Naive thymus-derived CD4-positive, alpha-beta T cell (primary cell): ENCODE measurements around the gene TTC21A. TPM values are rescaled to one million over a fixed set of nuclear protein-coding genes. Genes with fewer than 3 reads are reported as not detected.

Source experiments
- ATAC-seq: fragments of 150-1000 bp; cut with Tn5 transposase; 2 replicates; pipeline ENCODE4 v1.10.0; 2021; ENCODE audit warnings: mild to moderate bottlenecking, moderate library complexity
- CTCF ChIA-PET: fragments of 350-600 bp; sonication (Branson Sonifier 250); formaldehyde crosslinking; loops from one replicate; lab custom pipeline; 2021; ENCODE audit warnings: antibody characterized with exemption; lab: Charles Lee
- POLR2A ChIA-PET: fragments of 350-600 bp; sonication (Branson Sonifier 250); formaldehyde crosslinking; loops from one replicate; lab custom pipeline; 2021; ENCODE audit warnings: antibody characterized with exemption, inconsistent platforms; lab: Charles Lee
- DNase-seq, 9 donors: peaks; one replicate each; pipeline versions ENCODE4 v3.0.0 to v3.0.0-alpha.2; 2020 to 2022; ENCODE audit warnings: mixed read lengths in 1 of 9
- H3K27ac ChIP-seq: one replicate; pipeline ENCODE4 v1.7.0; 2013; ENCODE audit warnings: mild to moderate bottlenecking, low read depth, low read length, moderate library complexity
- H3K27me3 ChIP-seq, 2 donors: one replicate each; pipeline ENCODE4 v1.7.0; 2013; ENCODE audit warnings: low read length in 2 of 2, mild to moderate bottlenecking in 2 of 2, moderate library complexity in 2 of 2; ENCODE audit not compliant: control insufficient read depth in 2 of 2, insufficient read depth in 2 of 2
- H3K36me3 ChIP-seq, 3 experiments: 1 replicate in 2 of 3; 2 replicates in 1 of 3; pipeline ENCODE4 v1.7.0; 2013; ENCODE audit warnings: low read length in 3 of 3, mild to moderate bottlenecking in 3 of 3, moderate library complexity in 1 of 3; ENCODE audit not compliant: insufficient read depth in 3 of 3, control insufficient read depth in 2 of 3
- H3K4me1 ChIP-seq, 2 donors: one replicate each; pipeline ENCODE4 v1.7.0; 2013; ENCODE audit warnings: low read length in 2 of 2, mild to moderate bottlenecking in 2 of 2, moderate library complexity in 1 of 2; ENCODE audit not compliant: control insufficient read depth in 2 of 2, insufficient read depth in 2 of 2
- H3K4me3 ChIP-seq: 2 replicates; pipeline ENCODE4 v1.7.0; 2013; ENCODE audit warnings: mild to moderate bottlenecking, low read length
- H3K9me3 ChIP-seq, 3 experiments: 1 replicate in 2 of 3; 2 replicates in 1 of 3; pipeline ENCODE4 v1.7.0; 2013; ENCODE audit warnings: low read length in 3 of 3; ENCODE audit not compliant: control insufficient read depth in 2 of 3
- H3K27ac Mint-ChIP-seq, 9 donors: one replicate each; pipeline ENCODE4 v1.8.0; 2020 to 2022; ENCODE audit warnings: mixed read lengths in 9 of 9, mild to moderate bottlenecking in 8 of 9, moderate library complexity in 5 of 9, inconsistent platforms in 2 of 9
- H3K27me3 Mint-ChIP-seq, 5 donors: one replicate each; pipeline ENCODE4 v1.8.0; 2021 to 2022; ENCODE audit warnings: mixed read lengths in 5 of 5, mild to moderate bottlenecking in 1 of 5
- H3K36me3 Mint-ChIP-seq, 5 donors: one replicate each; pipeline ENCODE4 v1.8.0; 2020 to 2022; ENCODE audit warnings: mixed read lengths in 5 of 5, mild to moderate bottlenecking in 3 of 5, inconsistent platforms in 1 of 5
- H3K4me1 Mint-ChIP-seq, 7 donors: one replicate each; pipeline ENCODE4 v1.8.0; 2020 to 2022; ENCODE audit warnings: mixed read lengths in 7 of 7, mild to moderate bottlenecking in 3 of 7, inconsistent platforms in 1 of 7
- H3K4me3 Mint-ChIP-seq, 10 donors: one replicate each; pipeline ENCODE4 v1.8.0; 2020 to 2022; ENCODE audit warnings: mild to moderate bottlenecking in 10 of 10, mixed read lengths in 10 of 10, moderate library complexity in 6 of 10, inconsistent platforms in 2 of 10
- H3K9me3 Mint-ChIP-seq, 11 donors: one replicate each; pipeline ENCODE4 v1.8.0; 2020 to 2022; ENCODE audit warnings: mixed read lengths in 11 of 11, mild to moderate bottlenecking in 4 of 11, inconsistent platforms in 1 of 11, moderate library complexity in 1 of 11
- intact Hi-C, 2 donors: fragments of 100-400 bp; cut with micrococcal nuclease; formaldehyde crosslinking; loops; one replicate each; pipeline ENCODE4 v1.15.1; 2023
- polyA plus RNA-seq, 2 donors: library from polyadenylated mRNA; unstranded; fragments of 300-500 nt; fragmentation: Illumina TruSeq; gene quantifications; one replicate each; pipeline ENCODE4 v1.2.3, GENCODE V29; 2021
- total RNA-seq, 6 experiments: library from RNA in 5 of 6; stranded (reverse) in 5 of 6; gene quantifications; 1 replicate in 5 of 6; 2 replicates in 1 of 6; pipeline ENCODE4 v1.2.3 and lab custom pipeline; 2021 to 2026

The TTC21A gene
- total and polyA plus RNA-seq, 7 experiments from 2014 or later: 0.37 to 9.7 (median 4.8) TPM

DNA sequence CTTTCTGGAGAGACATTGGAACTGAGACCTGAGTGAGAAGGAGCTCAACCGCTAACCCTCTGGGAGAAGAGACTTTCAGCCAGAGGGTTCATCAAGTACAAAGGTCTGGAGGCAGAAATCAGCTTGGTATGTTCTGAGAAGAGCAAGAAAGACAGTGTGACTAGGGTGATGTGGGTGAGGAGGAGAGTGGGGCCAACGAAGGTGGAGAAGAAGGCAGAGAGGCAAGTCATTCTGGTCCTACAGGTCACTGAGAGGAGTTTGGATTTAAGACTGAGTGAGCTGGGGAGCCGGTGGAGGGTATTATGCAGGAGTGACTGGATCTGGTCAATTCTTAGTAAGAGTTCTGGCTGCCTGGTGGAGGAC, 72.7 kb downstream of the TTC21A start:
- no peaks in the 10 kb centered on the region for H3K9me3 ChIP-seq
- peaks cover 23 to 33% of the 10 kb centered on the region in 2 donors for H3K4me1 ChIP-seq
- no peaks in the 10 kb centered on the region for H3K27me3 ChIP-seq
- Mint-ChIP-seq H3K36me3 (peaks cover 0 to 6% (median 0%) of the 10 kb centered on the region in 5 donors), H3K4me1 (peaks cover 24 to 53% (median 38%) of the 10 kb centered on the region in 7 donors), H3K9me3 (peaks cover 0 to 3% (median 0%) of the 10 kb centered on the region in 11 donors), H3K27me3 (no peaks in the 10 kb centered on the region), H3K27ac (peak overlapping the region; percentile 71 to 92 (median 83)), H3K4me3 (peak overlapping the region; percentile 77 to 94 (median 87))
- intact Hi-C loops: loop anchor here (1.0 to 10.0 kb wide), 7 partner anchors 72 to 685 kb away; partner anchors contain the start of genes SLC25A38 (in 2 of the 2), WDR48 (in 2 of the 2), EXOG (in 1 of the 2) and GORASP1 (in 1 of the 2)
- peak overlapping the region; percentile 68 for H3K27ac ChIP-seq
- ChIA-PET CTCF (no interaction called here), POLR2A (interaction anchor here (1.0 to 1.2 kb wide), 2 partner anchors 72 to 74 kb away, joined by 3 to 4 read pairs; no protein-coding TSS in a partner anchor)
- peak overlapping the region; percentile 74 for H3K4me3 ChIP-seq
- DNase-seq (peak in 1 of 9 donors; percentile 12), ATAC-seq (no peak)
- no peaks in the 10 kb centered on the region for H3K36me3 ChIP-seq

DNA sequence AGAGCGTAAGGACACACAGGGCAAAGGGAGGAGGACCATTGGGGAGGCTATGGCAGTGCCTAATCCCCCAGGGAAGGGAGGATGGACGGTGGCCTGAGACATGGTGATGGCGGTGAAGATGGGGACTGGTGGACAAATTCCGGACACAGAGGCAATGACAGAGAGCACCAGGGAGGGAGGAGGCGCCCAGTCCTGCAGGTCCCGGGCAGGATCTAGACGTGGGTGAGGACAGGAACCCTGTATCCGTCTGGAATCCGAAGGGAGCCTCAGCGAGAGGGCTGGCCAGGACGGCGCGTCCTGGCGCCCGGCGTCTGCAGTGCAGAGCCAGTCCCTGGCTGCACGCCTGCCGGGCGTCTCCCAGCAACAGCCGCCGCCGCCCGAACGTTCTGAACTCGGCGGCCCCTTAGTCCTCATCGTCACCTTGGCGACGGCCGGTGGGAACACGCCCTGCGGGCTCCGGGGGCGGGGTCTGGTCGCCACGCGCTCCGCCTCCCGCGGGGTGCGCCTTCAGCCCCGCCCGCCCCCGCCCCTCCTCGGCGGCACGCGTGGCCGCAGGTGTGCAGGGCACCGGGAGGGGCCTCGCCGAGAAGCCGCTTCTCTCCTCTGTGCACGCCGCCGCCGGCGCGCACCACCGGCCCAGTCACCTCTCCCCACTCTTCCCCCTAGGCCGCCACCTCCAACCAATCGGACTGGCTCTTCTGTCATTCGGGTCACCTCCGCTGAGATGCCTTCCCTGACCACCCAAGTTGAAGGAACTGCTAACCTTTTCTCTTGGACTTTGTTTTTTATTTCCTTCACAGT, 73.3 kb downstream of the TTC21A start:
- ChIA-PET POLR2A (no interaction called here), CTCF (no interaction called here)
- peak overlapping the region; percentile 68 for H3K27ac ChIP-seq
- intact Hi-C loops: loop anchor here (1.0 to 10.0 kb wide), 8 partner anchors 54 to 686 kb away; partner anchors contain the start of genes SLC25A38 (in 2 of the 2), WDR48 (in 2 of the 2), EXOG (in 1 of the 2) and GORASP1 (in 1 of the 2)
- ATAC-seq: peak; percentile 94
- Mint-ChIP-seq H3K27ac (peak overlapping the region; percentile 71 to 94 (median 88)), H3K4me1 (peaks cover 24 to 51% (median 38%) of the 10 kb centered on the region in 7 donors), H3K36me3 (peaks cover 0 to 4% (median 0%) of the 10 kb centered on the region in 5 donors), H3K27me3 (no peaks in the 10 kb centered on the region), H3K9me3 (peaks cover 0 to 3% (median 0%) of the 10 kb centered on the region in 11 donors), H3K4me3 (peak overlapping the region; percentile 79 to 94 (median 87))
- H3K4me3 ChIP-seq: peak overlapping the region; percentile 74
- no peaks in the 10 kb centered on the region for H3K9me3 ChIP-seq
- no peaks in the 10 kb centered on the region for H3K27me3 ChIP-seq
- peak; percentile 80 to 86 (median 83) for DNase-seq
- H3K36me3 ChIP-seq: no peaks in the 10 kb centered on the region
- peaks cover 23 to 33% of the 10 kb centered on the region in 2 donors for H3K4me1 ChIP-seq

DNA sequence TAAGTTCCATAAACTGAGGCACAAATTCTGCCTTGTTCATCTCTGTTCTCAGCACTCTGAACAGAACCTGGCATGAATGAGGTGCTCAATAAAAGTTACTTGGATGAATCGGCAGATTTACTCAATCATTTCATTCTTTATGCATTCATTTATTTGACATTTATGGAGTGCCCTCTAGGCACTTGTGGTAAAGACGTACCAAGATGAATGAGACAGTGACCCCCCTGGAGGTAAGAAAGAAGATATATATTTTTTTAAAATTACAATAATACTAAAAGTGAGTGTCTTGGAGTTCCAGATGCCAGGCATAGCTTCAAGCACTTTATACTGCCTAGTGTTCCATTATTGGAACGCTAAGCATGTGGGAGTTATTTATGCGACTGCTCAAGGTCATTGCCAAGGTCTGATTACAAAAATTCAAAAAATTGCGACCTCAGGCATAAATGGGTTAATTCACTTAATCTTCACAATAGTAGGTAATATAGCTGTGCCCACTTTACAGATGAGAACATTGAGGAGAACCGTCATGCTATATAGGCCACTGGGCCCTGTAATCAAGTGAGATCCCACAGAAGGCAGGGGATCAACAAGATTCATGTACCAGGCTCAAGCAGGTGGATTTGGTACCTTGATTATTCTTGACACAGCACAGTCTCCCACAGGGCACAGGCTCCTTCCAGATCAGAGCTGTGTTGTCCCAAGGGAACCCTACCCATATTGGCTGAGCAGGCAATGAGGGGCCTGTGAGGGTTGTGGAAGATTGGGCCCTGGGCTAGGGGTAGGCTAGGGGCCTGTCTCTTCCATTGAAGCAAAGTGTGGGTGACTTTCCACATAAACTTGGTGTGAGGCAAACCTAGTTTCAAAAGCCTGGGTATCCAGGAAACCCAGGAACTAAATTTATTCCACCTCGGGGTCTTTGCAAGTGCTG, 74.2 kb downstream of the TTC21A start:
- Histone ChIP-seq H3K36me3 (no peaks in the 10 kb centered on the region), H3K27ac (peak overlapping the region; percentile 68), H3K9me3 (no peaks in the 10 kb centered on the region), H3K4me3 (peak overlapping the region; percentile 74), H3K4me1 (peaks cover 23 to 33% of the 10 kb centered on the region in 2 donors), H3K27me3 (no peaks in the 10 kb centered on the region)
- Mint-ChIP-seq H3K36me3 (no peaks in the 10 kb centered on the region), H3K27ac (peak overlapping the region; percentile 3 to 94 (median 76)), H3K27me3 (no peaks in the 10 kb centered on the region), H3K9me3 (no peaks in the 10 kb centered on the region), H3K4me3 (peak overlapping the region; percentile 57 to 94 (median 76)), H3K4me1 (peaks cover 24 to 44% (median 38%) of the 10 kb centered on the region in 7 donors)
- no peak for ATAC-seq
- CTCF ChIA-PET: interaction anchor here (1.0 kb wide), 1 partner anchor 109 kb away, joined by 4 read pairs; no protein-coding TSS in a partner anchor
- intact Hi-C loops: loop anchor here (1.0 to 10.0 kb wide), 4 partner anchors 55 to 687 kb away; partner anchors contain the start of genes SLC25A38 (in 2 of the 2), EXOG (in 1 of the 2) and WDR48 (in 1 of the 2)
- DNase-seq: no peak
- POLR2A ChIA-PET: interaction anchor here (0.5 kb wide), 1 partner anchor 9 kb away, joined by 3 read pairs; no protein-coding TSS in a partner anchor

DNA sequence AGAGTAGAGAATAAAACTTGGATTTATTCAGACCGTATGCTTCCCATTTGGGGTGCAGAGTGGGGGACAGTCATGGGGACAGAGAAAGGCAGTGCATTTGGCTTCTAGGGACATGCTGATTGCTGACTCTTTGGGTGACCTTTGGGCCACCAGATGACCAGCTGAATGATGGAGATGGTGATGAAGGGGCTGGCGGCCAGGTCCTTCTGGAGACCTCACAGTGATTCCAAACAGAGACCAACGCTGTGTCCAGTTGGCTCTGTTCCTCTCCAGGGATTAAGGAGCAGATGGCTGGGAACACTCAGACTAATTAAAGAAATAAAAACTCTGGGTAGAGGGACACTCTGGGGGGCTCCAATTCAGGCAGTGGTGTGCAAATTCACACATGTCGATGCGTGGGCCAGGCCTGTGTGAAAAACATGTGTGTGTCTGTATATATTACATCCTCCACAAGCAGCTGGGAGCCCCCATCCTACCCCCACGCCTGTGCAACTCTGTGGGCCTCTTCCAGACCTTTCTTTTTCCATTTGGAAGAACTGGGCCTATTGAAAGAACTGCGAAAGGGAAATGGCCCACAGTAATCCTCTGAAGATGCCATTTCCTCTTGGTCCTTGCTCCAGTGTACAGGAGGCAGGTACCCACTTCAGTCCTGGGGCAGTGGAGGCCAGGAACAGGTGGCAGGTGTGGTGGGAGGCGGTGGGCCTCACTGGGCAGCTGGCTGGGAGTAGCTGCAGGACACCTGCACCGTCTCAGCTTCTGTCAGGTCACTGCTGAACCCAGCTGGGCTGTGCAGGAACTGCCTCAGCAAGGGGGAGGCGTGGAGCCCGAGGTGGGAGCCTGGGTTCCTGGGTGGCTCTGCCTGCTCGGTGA, 76.0 kb downstream of the TTC21A start:
- DNase-seq (no peak), ATAC-seq (no peak)
- H3K27me3 Mint-ChIP-seq: no peaks in the 10 kb centered on the region
- H3K27ac ChIP-seq: no peak overlapping the region
- intact Hi-C loops: loop anchor here in 1 of 2 donors (10.0 kb wide), 1 partner anchor 689 kb away; the partner anchor contains the start of gene EXOG
- no peak overlapping the region for H3K4me3 Mint-ChIP-seq
- H3K27me3 ChIP-seq: no peaks in the 10 kb centered on the region
- no peaks in the 10 kb centered on the region for H3K9me3 Mint-ChIP-seq
- CTCF ChIA-PET: interaction anchor here (1.0 kb wide), 1 partner anchor 103 kb away, joined by 4 read pairs; no protein-coding TSS in a partner anchor
- POLR2A ChIA-PET: interaction anchor here (0.7 kb wide), 1 partner anchor 200 kb away, joined by 3 read pairs; no protein-coding TSS in a partner anchor
- H3K9me3 ChIP-seq: no peaks in the 10 kb centered on the region
- H3K4me1 ChIP-seq: peaks cover 18 to 27% of the 10 kb centered on the region in 2 donors
- H3K4me3 ChIP-seq: no peak overlapping the region
- no peaks in the 10 kb centered on the region for H3K36me3 ChIP-seq
- H3K27ac Mint-ChIP-seq: peak overlapping the region in 5 of 9 donors; percentile 5 to 44 (median 33)
- H3K36me3 Mint-ChIP-seq: no peaks in the 10 kb centered on the region
- peaks cover 23 to 30% (median 28%) of the 10 kb centered on the region in 7 donors for H3K4me1 Mint-ChIP-seq

DNA sequence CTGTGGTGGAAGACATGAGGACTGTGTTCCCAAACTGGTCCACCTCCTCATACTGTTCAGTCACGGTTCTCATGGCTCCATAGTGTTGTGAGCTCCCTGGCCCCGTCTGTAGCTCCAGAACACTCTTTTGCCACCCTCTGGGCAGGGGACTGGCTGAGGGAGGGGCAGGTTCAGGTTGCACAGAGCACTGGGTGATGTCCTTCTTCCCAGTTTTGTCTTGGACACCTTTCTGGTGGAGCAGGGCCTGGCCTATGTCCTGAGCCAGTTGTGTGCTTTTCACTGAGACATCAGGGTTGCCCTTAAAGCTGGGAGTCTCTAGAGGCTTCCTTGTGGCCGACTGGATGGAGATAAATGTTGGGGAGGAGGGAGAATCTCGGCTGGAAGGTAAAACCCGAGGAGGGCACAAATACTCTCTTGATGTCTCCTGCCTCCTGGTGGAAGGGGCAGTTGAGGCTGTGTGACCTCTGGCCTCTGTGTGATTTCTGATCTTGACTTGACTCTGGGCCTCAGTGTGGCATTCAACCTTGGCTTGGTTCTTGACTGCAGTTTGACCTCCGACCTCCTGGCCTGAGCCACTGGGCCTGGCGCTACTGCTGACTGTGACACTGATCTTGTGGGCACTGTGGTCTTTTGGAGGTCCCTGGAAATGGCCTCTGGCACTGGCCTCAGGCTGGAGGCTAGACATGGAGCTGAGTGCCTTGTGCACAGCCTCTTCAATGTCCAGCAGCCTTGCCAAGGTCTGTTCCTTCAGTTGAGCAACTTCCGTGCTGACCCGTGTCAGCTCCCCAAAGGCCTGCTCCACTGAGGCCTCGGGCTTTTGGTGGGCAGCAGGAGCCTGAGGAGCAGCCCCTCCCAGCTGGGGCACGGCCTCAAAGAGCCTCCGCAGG, 76.8 kb downstream of the TTC21A start:
- ChIA-PET POLR2A (interaction anchor here (0.7 kb wide), 1 partner anchor 200 kb away, joined by 3 read pairs; no protein-coding TSS in a partner anchor), CTCF (interaction anchor here (0.9 to 1.7 kb wide), 3 partner anchors 77 to 109 kb away, joined by 4 to 5 read pairs (median 4); partner anchors contain the start of genes GORASP1 and TTC21A)
- peak overlapping the region in 5 of 9 donors; percentile 3 to 61 (median 36) for H3K27ac Mint-ChIP-seq
- H3K27ac ChIP-seq: no peak overlapping the region
- intact Hi-C loops: loop anchor here in 1 of 2 donors (10.0 kb wide), 1 partner anchor 690 kb away; the partner anchor contains the start of gene EXOG
- peaks cover 18 to 22% (median 19%) of the 10 kb centered on the region in 7 donors for H3K4me1 Mint-ChIP-seq
- no peak overlapping the region for H3K4me3 Mint-ChIP-seq
- no peak overlapping the region for H3K4me3 ChIP-seq
- no peak for ATAC-seq
- no peaks in the 10 kb centered on the region for H3K36me3 ChIP-seq
- DNase-seq: no peak
- H3K9me3 ChIP-seq: no peaks in the 10 kb centered on the region
- H3K27me3 Mint-ChIP-seq: no peaks in the 10 kb centered on the region
- H3K9me3 Mint-ChIP-seq: no peaks in the 10 kb centered on the region
- no peaks in the 10 kb centered on the region for H3K36me3 Mint-ChIP-seq
- peaks cover 14 to 19% of the 10 kb centered on the region in 2 donors for H3K4me1 ChIP-seq
- no peaks in the 10 kb centered on the region for H3K27me3 ChIP-seq
